ENCODE results near the gene BIVM.

Gene BIVM

GRCh38 chr13:102792396-102792795, 6.5 kb upstream of the BIVM start:
- no peak for DNase-seq

- DNase-seq = no peak
These were observed 5.1 kb upstream of the BIVM start for GRCh38 chr13:102793611-102794355.

GRCh38 chr13:102799426-102800144, 666 bp downstream of the BIVM start:
- peak in 1 of 6 experiments; percentile 22 for DNase-seq

- peak; percentile 36 to 75 (median 61) for DNase-seq
These were observed 1.5 kb downstream of the BIVM start for GRCh38 chr13:102800145-102801041.

- DNase-seq = no peak
These were observed 6.8 kb downstream of the BIVM start for GRCh38 chr13:102805680-102806079.

GRCh38 chr13:102807699-102808098, 8.8 kb downstream of the BIVM start:
- no peak for DNase-seq

DNA sequence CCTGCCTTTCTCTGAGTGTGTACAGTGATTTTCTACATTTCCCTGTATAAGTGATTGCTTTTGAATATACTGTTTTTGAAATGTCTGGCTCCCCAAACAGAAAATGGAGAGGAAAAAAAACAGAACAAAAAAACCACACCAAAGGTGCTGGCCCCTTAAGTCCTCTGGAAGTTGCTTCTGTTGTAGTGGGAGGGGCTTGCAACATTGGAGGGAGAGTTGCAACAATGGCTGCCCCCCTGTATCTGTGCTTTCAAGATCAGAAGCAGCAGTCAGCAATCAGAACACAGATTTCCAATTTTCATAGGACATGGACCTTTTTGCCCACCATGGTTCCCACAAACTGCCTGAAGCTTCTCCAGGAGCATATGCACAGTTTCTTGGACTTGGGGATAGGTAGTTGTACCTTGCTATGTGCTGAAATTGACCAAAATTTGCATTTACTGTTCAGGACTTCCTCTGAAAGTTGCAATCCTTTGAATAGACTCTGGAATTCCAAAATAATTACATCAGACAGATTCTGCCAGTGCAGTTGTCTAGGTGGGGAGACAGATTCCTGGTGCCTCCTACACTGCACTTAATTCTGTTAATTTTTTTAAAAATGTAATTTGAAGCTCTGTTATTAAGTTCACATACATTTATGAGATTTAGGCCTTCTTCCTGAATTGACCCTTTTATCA, 13.8 kb downstream of the BIVM start:
- no peak for DNase-seq

DNA sequence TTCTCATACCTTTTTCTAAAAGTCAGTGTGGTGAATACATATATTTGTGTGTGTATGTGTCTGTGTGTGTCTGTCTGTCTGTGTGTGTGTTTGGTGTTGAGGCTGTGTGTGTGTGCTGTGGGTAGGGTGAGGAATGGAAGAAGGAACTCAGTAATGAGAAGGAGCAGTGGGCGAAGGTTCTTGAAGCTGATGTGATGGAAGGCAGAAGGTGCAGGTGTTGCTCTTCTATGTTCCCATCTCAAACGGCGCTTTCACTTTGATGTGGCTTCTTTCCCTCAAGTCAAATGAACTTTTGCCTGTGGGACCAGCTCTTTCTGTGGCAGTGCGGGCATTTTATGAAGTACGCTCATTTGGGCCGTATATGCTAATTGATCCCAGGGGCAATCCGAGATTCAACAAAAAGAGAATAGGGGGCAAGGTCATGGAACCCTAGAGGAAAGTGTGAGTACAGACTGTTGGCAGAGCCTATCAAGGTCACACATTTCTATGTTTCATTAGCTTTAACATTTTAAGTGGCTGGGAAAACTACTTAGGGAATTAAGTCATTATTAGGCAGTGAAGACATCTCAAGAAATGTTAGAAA, 15.2 kb downstream of the BIVM start:
- no peak for DNase-seq

GRCh38 chr13:102814793-102815192, 15.9 kb downstream of the BIVM start:
- DNase-seq = no peak

DNA sequence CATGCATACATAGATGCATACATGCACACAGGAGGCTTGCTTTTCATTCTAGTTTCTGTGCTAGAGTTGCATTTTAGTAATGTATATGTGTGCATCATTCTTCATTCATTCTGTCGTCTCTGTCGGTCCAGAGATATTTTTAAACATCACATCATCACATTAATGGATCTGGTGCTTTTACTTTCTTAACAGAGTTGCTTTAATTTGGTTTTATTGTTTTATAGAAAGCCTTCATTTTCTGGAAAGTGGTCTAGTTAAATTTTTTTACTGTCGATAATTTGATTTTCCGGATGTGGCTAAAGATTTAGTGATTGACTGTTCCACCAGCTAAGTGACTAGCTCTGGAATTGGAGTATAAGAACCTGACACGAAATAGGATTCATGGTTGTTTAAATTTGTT, 16.9 kb downstream of the BIVM start:
- no peak for DNase-seq

GRCh38 chr13:102816708-102817107, 17.8 kb downstream of the BIVM start:
- no peak for DNase-seq

- no peak for DNase-seq
These were observed 18.3 kb downstream of the BIVM start for GRCh38 chr13:102817241-102817640.

- no peak for DNase-seq
These were observed 19.0 kb downstream of the BIVM start for GRCh38 chr13:102817907-102818306.

GRCh38 chr13:102825400-102825799, 26.5 kb downstream of the BIVM start:
- no peak for DNase-seq

GRCh38 chr13:102825921-102826706, 27.2 kb downstream of the BIVM start:
- DNase-seq = no peak

GRCh38 chr13:102830646-102831045, 31.7 kb downstream of the BIVM start:
- DNase-seq = no peak

GRCh38 chr13:102836471-102836870, 37.6 kb downstream of the BIVM start:
- no peak for DNase-seq

- DNase-seq = no peak
These were observed 39.4 kb downstream of the BIVM start for GRCh38 chr13:102838273-102838672.

- no peak for DNase-seq
These were observed 40.1 kb downstream of the BIVM start for GRCh38 chr13:102838982-102839381.

DNA sequence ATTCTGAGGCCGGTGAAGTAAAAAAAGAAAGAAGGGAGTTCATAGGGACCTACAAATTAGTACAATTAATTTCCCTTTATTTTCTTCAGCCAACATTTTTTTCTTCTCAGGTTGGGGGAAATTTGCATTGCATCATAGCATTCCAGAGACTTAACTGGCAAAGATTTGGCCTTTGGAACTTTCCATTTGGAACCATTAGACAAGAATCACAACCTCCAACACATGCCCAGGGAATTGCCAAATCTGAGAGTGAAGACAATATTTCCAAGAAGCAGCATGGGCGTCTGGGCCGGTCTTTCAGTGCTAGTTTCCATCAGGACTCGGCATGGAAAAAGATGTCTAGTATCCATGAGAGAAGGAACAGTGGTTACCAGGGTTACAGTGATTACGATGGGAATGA, 40.5 kb downstream of the BIVM start:
- DNase-seq = no peak

- DNase-seq = no peak
These were observed 46.3 kb downstream of the BIVM start for GRCh38 chr13:102845289-102845629.

All from stimulated activated naive CD4-positive, alpha-beta T cell (primary cell).